Astrocyte (in vitro differentiated cells and primary cell): Measurements from ENCODE around the gene ARHGEF11. TPM values are rescaled to one million over a fixed set of nuclear protein-coding genes. Genes with fewer than 3 reads are reported as not detected.

Source experiments
- DNase-seq: peaks from one replicate; pipeline ENCODE4 v3.0.0-alpha.2; 2010; ENCODE audit warnings: low read depth
- FAIRE-seq: peaks from 2 replicates; lab custom pipeline; 2011; peaks lifted over from hg19 to GRCh38; lab: Jason Lieb, UNC
- H2AFZ ChIP-seq: 2 replicates; pipeline ENCODE4 v1.6.0; 2012; ENCODE audit warnings: low read depth, low read length, inconsistent platforms
- H3K27ac ChIP-seq: 2 replicates; pipeline ENCODE4 v1.5.1; 2011; ENCODE audit warnings: low read depth, low read length, inconsistent platforms
- H3K27me3 ChIP-seq: 2 replicates; pipeline ENCODE4 v1.6.0; 2011; ENCODE audit warnings: low read length, inconsistent platforms; ENCODE audit not compliant: insufficient read depth
- H3K36me3 ChIP-seq: 2 replicates; pipeline ENCODE4 v1.5.1; 2011; ENCODE audit warnings: low read length, inconsistent platforms; ENCODE audit not compliant: insufficient read depth
- H3K4me1 ChIP-seq: 2 replicates; pipeline ENCODE4 v1.5.1; 2011; ENCODE audit warnings: low read length, inconsistent platforms; ENCODE audit not compliant: insufficient read depth
- H3K4me2 ChIP-seq: 2 replicates; pipeline ENCODE4 v1.6.0; 2012; ENCODE audit warnings: low read length, inconsistent platforms
- H3K4me3 ChIP-seq: 2 replicates; pipeline ENCODE4 v1.5.1; 2011; ENCODE audit warnings: low read depth, mild to moderate bottlenecking, low read length, inconsistent platforms; ENCODE audit not compliant: insufficient read depth
- H3K79me2 ChIP-seq: 2 replicates; pipeline ENCODE4 v1.6.0; 2012; ENCODE audit warnings: mild to moderate bottlenecking, low read length, inconsistent platforms; ENCODE audit not compliant: insufficient read depth
- H3K9ac ChIP-seq: 2 replicates; pipeline ENCODE4 v1.6.0; 2012; ENCODE audit warnings: mild to moderate bottlenecking, low read length, inconsistent platforms
- H3K9me3 ChIP-seq: 2 replicates; pipeline ENCODE4 v1.5.1; 2012; ENCODE audit warnings: low read depth, mild to moderate bottlenecking, low read length, inconsistent platforms; ENCODE audit not compliant: insufficient read depth
- H4K20me1 ChIP-seq: 2 replicates; pipeline ENCODE4 v1.6.0; 2012; ENCODE audit warnings: low read length, inconsistent platforms; ENCODE audit not compliant: insufficient read depth
- H3K27ac Mint-ChIP-seq: one replicate; pipeline ENCODE4 v1.8.0; 2021; ENCODE audit warnings: mild to moderate bottlenecking, mixed read lengths; ENCODE audit not compliant: unreplicated experiment
- H3K27me3 Mint-ChIP-seq: one replicate; pipeline ENCODE4 v1.8.0; 2021; ENCODE audit warnings: low read depth, mixed read lengths; ENCODE audit not compliant: unreplicated experiment
- H3K36me3 Mint-ChIP-seq: one replicate; pipeline ENCODE4 v1.8.0; 2021; ENCODE audit warnings: low read depth, mixed read lengths; ENCODE audit not compliant: unreplicated experiment
- H3K4me1 Mint-ChIP-seq: one replicate; pipeline ENCODE4 v1.8.0; 2021; ENCODE audit warnings: low read depth, mixed read lengths; ENCODE audit not compliant: unreplicated experiment
- H3K4me3 Mint-ChIP-seq: one replicate; pipeline ENCODE4 v1.8.0; 2021; ENCODE audit warnings: mild to moderate bottlenecking, moderate library complexity, mixed read lengths; ENCODE audit not compliant: unreplicated experiment
- H3K9me3 Mint-ChIP-seq: one replicate; pipeline ENCODE4 v1.8.0; 2021; ENCODE audit warnings: mild to moderate bottlenecking, mixed read lengths; ENCODE audit not compliant: unreplicated experiment
- EZH2 ChIP-seq: IDR thresholded peaks from 2 replicates; pipeline ENCODE4 v1.6.1; 2012; ENCODE audit warnings: mild to moderate bottlenecking, low read length, inconsistent platforms; ENCODE audit not compliant: insufficient read depth
- total RNA-seq: library from RNA; stranded (reverse); gene quantifications from 2 replicates; pipeline ENCODE4 v1.2.1, GENCODE V29; 2021
- TF ChIP-seq, protein P1 (sequence below): IDR thresholded peaks from 2 replicates; pipeline ENCODE4 v1.5.1; 2011; ENCODE audit warnings: low read depth, mild to moderate bottlenecking, inconsistent platforms, low read length, moderate library complexity; ENCODE audit not compliant: insufficient read depth

ARHGEF11 gene
- total RNA-seq, 1 donor from 2014 or later: 29.2 TPM

DNA sequence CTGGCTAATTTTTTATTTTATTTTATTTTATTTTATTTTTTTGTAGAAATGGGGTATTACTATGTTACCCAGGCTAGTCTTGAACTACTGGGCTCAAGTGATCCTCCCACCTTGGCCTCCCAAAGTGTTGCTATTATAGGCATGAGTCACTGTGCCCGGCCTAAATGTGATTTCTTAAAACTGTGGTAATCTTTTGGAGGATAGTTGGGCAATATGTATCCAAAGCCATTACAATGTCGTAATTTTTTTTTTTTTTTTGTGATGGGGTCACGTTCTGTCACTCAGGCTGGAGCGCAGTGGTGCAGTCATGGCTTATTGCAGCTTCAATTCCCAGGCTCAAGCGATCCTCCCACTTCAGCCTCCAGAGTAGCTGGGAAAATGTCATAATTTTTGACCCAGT is 39.9 kb upstream of the ARHGEF11 start:
- Histone ChIP-seq H3K9me3 (no peaks in the 10 kb centered on the region), H3K36me3 (no peaks in the 10 kb centered on the region), H3K27me3 (no peaks in the 10 kb centered on the region), H4K20me1 (no peaks in the 10 kb centered on the region), H3K9ac (no peak overlapping the region), H3K4me2 (no peak overlapping the region), H3K27ac (no peak overlapping the region), H3K4me1 (peaks cover 3% of the 10 kb centered on the region), H3K4me3 (no peak overlapping the region), H2AFZ (no peak overlapping the region), H3K79me2 (no peaks in the 10 kb centered on the region)
- no peak for FAIRE-seq
- peaks cover 8% of the 10 kb centered on the region for H3K27me3 Mint-ChIP-seq
- H3K36me3 Mint-ChIP-seq: no peaks in the 10 kb centered on the region
- TF ChIP-seq, protein P1, sequence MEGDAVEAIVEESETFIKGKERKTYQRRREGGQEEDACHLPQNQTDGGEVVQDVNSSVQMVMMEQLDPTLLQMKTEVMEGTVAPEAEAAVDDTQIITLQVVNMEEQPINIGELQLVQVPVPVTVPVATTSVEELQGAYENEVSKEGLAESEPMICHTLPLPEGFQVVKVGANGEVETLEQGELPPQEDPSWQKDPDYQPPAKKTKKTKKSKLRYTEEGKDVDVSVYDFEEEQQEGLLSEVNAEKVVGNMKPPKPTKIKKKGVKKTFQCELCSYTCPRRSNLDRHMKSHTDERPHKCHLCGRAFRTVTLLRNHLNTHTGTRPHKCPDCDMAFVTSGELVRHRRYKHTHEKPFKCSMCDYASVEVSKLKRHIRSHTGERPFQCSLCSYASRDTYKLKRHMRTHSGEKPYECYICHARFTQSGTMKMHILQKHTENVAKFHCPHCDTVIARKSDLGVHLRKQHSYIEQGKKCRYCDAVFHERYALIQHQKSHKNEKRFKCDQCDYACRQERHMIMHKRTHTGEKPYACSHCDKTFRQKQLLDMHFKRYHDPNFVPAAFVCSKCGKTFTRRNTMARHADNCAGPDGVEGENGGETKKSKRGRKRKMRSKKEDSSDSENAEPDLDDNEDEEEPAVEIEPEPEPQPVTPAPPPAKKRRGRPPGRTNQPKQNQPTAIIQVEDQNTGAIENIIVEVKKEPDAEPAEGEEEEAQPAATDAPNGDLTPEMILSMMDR: no peak
- TF ChIP-seq EZH2: no peak
- H3K4me1 Mint-ChIP-seq: peaks cover 10% of the 10 kb centered on the region
- no peak for DNase-seq
- H3K4me3 Mint-ChIP-seq: no peak overlapping the region
- H3K27ac Mint-ChIP-seq: no peak overlapping the region
- no peaks in the 10 kb centered on the region for H3K9me3 Mint-ChIP-seq

DNA sequence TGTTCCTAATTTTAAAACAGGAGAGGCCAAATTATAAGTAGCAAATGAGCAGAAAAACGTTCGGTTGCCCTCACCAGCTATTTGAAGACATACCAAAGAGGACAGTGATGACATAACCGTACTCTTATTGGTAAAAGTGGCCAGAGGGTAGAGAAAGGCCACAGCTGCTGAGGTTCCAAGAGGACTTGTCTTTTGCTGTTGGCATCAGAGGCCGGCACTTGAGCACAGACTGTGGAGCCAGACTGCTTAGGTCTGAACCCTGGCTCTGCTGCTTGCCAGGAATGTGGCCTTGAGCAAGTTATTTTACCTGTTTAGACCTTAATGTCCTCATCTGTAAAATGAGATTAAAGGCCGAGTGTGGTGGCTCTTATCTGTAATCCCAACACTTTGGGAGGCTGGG is 39.2 kb upstream of the ARHGEF11 start:
- no peaks in the 10 kb centered on the region for H3K79me2 ChIP-seq
- H3K27ac Mint-ChIP-seq: no peak overlapping the region
- TF ChIP-seq EZH2: no peak
- TF ChIP-seq, protein P1: no peak
- H3K27me3 Mint-ChIP-seq: peaks cover 8% of the 10 kb centered on the region
- no peaks in the 10 kb centered on the region for H3K4me1 ChIP-seq
- H3K4me2 ChIP-seq: no peak overlapping the region
- no peaks in the 10 kb centered on the region for H4K20me1 ChIP-seq
- DNase-seq: no peak
- no peaks in the 10 kb centered on the region for H3K36me3 Mint-ChIP-seq
- H3K9me3 Mint-ChIP-seq: no peaks in the 10 kb centered on the region
- H3K36me3 ChIP-seq: no peaks in the 10 kb centered on the region
- H3K4me3 Mint-ChIP-seq: no peak overlapping the region
- no peak overlapping the region for H3K27ac ChIP-seq
- H3K27me3 ChIP-seq: no peaks in the 10 kb centered on the region
- no peak overlapping the region for H2AFZ ChIP-seq
- H3K4me3 ChIP-seq: no peak overlapping the region
- peaks cover 3% of the 10 kb centered on the region for H3K4me1 Mint-ChIP-seq
- H3K9ac ChIP-seq: no peak overlapping the region
- no peak for FAIRE-seq
- no peaks in the 10 kb centered on the region for H3K9me3 ChIP-seq

DNA sequence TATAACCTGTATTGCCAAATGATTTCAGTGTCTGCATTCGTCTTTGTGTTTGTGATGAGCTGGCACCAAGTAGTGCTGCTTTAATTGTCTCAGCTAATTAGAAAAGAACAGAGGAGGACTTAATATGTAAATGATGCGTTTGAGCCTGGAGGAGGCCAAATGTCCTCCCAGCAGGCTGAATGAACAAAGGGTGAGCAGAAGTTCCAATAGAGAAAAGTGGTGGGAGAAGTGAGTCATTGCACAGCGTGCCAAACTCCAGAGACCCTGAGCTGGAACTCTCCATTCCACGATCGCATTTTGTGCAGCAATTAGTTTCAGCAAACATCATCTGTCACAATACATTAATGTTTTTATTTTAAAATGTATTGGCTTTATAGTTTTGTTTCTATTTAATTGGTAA is 36.2 kb upstream of the ARHGEF11 start:
- H3K27ac Mint-ChIP-seq: no peak overlapping the region
- Histone ChIP-seq H3K4me1 (no peaks in the 10 kb centered on the region), H3K27me3 (no peaks in the 10 kb centered on the region), H4K20me1 (no peaks in the 10 kb centered on the region), H3K36me3 (no peaks in the 10 kb centered on the region), H3K9me3 (no peaks in the 10 kb centered on the region), H3K9ac (no peak overlapping the region), H2AFZ (no peak overlapping the region), H3K27ac (no peak overlapping the region), H3K79me2 (no peaks in the 10 kb centered on the region), H3K4me3 (no peak overlapping the region), H3K4me2 (no peak overlapping the region)
- H3K4me3 Mint-ChIP-seq: no peak overlapping the region
- TF ChIP-seq EZH2: no peak
- TF ChIP-seq, protein P1: no peak
- FAIRE-seq (no peak), DNase-seq (no peak)
- peaks cover under 1% of the 10 kb centered on the region for H3K9me3 Mint-ChIP-seq
- peaks cover 8% of the 10 kb centered on the region for H3K27me3 Mint-ChIP-seq
- H3K4me1 Mint-ChIP-seq: no peaks in the 10 kb centered on the region
- H3K36me3 Mint-ChIP-seq: no peaks in the 10 kb centered on the region
